KMS-11 (cell line): ENCODE measurements around the gene ZBED1.

Source experiments
- H2AFZ ChIP-seq: fragments of 200-600 bp; sonication (generic); 2 replicates; pipeline ENCODE4 v1.6.1; 2016; ENCODE audit warnings: antibody characterized with exemption, mixed run types, low read depth
- H3K27ac ChIP-seq: fragments of 200-600 bp; sonication (generic); 2 replicates; pipeline ENCODE4 v1.6.1; 2016; ENCODE audit warnings: mild to moderate bottlenecking, mixed run types
- H3K27me3 ChIP-seq: fragments of 200-600 bp; sonication (generic); 2 replicates; pipeline ENCODE4 v1.6.1; 2017; ENCODE audit warnings: mild to moderate bottlenecking, low read depth, mixed run types, moderate library complexity; ENCODE audit not compliant: insufficient read depth
- H3K36me3 ChIP-seq: fragments of 200-600 bp; sonication (generic); 2 replicates; pipeline ENCODE4 v1.6.1; 2017; ENCODE audit warnings: mild to moderate bottlenecking, mixed run types; ENCODE audit not compliant: insufficient read depth
- H3K4me1 ChIP-seq: fragments of 200-600 bp; sonication (generic); 2 replicates; pipeline ENCODE4 v1.6.1; 2016; ENCODE audit warnings: mild to moderate bottlenecking, low read depth, mixed run types; ENCODE audit not compliant: poor library complexity, severe bottlenecking
- H3K4me2 ChIP-seq: fragments of 200-600 bp; sonication (generic); 2 replicates; pipeline ENCODE4 v1.7.0; 2016; ENCODE audit warnings: mild to moderate bottlenecking, mixed run types
- H3K4me3 ChIP-seq: fragments of 200-600 bp; sonication (generic); IDR thresholded peaks from 2 replicates; pipeline ENCODE4 v1.6.1; 2017; ENCODE audit warnings: low read depth, low read length, mixed read lengths; ENCODE audit not compliant: insufficient read depth
- H3K79me2 ChIP-seq: fragments of 200-600 bp; sonication (generic); 2 replicates; pipeline ENCODE4 v1.6.1; 2016; ENCODE audit warnings: low read depth, mixed run types; ENCODE audit not compliant: insufficient read depth
- H3K9ac ChIP-seq: fragments of 200-600 bp; sonication (generic); 2 replicates; pipeline ENCODE4 v1.6.1; 2016; ENCODE audit warnings: mild to moderate bottlenecking, mixed run types
- H4K20me1 ChIP-seq: fragments of 200-600 bp; sonication (generic); 2 replicates; pipeline ENCODE4 v1.6.1; 2016; ENCODE audit warnings: mild to moderate bottlenecking, mixed run types; ENCODE audit not compliant: insufficient read depth
- TF ChIP-seq, protein P1 (sequence below): fragments of 200-600 bp; sonication (generic); conservative IDR thresholded peaks from 2 replicates; pipeline ENCODE4 v1.6.1; 2017; ENCODE audit warnings: low read depth, mild to moderate bottlenecking, antibody characterized with exemption, low read length, moderate library complexity, mixed read lengths

ZBED1 gene

DNA sequence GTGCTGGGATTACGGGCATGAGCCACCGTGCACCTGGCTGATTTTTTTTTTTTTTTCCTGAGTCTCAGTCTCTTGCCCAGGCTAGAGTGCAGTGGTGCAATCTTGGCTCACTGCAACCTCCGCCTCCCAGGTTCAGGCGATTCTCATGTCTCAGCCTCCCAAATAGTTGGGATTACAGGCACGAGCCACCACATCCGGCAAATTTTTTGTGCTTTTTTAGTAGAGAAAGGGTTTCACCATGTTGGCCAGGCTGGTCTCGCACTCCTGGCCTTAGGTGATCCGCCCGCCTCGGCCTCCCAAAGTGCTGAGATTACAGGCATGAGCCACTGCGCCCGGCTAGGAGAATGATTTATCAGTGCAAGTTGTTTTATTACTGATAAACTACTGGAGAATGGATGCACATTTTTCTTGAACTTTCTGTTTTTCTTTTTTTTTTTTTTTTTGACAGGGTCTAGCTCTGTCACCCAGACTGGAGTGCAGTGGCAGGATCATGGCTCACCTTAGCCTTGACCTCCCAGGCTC lies 39.7 kb upstream of the ZBED1 start:
- TF ChIP-seq, protein P1, sequence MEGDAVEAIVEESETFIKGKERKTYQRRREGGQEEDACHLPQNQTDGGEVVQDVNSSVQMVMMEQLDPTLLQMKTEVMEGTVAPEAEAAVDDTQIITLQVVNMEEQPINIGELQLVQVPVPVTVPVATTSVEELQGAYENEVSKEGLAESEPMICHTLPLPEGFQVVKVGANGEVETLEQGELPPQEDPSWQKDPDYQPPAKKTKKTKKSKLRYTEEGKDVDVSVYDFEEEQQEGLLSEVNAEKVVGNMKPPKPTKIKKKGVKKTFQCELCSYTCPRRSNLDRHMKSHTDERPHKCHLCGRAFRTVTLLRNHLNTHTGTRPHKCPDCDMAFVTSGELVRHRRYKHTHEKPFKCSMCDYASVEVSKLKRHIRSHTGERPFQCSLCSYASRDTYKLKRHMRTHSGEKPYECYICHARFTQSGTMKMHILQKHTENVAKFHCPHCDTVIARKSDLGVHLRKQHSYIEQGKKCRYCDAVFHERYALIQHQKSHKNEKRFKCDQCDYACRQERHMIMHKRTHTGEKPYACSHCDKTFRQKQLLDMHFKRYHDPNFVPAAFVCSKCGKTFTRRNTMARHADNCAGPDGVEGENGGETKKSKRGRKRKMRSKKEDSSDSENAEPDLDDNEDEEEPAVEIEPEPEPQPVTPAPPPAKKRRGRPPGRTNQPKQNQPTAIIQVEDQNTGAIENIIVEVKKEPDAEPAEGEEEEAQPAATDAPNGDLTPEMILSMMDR = no peak
- Histone ChIP-seq H2AFZ (no peak overlapping the region), H3K9ac (no peak overlapping the region), H3K27ac (no peak overlapping the region), H3K79me2 (no peaks in the 10 kb centered on the region), H3K27me3 (no peaks in the 10 kb centered on the region), H3K4me3 (no peak overlapping the region), H3K4me1 (no peaks in the 10 kb centered on the region), H3K36me3 (no peaks in the 10 kb centered on the region), H3K4me2 (no peak overlapping the region), H4K20me1 (no peaks in the 10 kb centered on the region)

DNA sequence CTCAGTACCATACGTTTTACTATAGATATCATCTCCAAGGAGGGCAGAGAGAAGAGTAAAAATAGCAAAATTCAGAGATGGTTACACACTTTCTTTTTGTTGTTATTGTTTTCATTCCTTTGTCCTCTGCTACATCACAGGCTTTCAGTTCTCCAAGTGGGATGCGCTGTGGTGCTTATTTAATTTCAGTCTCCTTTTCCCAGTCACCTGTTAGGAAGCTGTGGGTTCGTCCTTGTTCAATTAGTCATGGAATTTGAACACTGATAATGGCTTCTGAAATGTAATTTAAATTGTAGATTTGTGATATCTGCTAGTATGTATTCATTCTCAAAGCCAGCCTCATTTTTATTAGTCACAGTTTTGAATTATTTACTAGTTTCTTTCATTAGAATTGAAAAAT lies 38.8 kb upstream of the ZBED1 start:
- H3K27ac ChIP-seq = no peak overlapping the region
- H2AFZ ChIP-seq = no peak overlapping the region
- TF ChIP-seq, protein P1 = no peak

DNA sequence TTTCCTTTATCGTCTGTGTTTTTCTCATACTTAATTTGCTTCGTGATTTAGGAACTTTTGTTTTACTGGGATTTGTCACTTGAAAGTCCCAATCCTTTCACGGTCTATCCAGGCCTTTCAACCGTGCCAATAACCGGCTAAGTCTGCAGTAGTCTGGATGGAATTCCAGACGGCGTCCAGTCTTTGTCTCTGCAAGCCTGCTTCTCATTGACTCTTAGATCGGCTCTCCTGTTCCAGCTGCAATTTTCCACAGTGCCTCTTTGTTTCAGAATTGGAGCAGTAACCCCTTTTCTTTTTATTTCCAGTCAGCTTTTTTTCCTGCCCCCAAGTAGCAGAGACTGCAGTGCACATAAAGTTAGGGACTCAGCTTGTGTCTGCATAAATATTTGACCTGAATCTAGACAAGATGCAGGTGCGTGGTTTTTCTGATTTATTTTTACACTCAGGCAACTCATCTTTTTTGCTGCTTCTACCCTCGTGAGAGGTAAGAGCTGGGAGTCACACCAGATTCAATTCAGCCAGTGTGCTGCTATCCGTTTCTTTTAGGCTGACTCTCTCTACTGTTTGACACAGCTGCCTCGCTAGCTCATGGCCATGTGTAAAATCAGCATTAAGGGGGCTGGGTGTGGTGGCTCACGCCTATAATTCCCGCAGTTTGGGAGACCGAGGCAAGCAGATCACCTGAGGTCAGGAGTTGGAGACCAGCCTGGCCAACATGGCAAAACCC lies 37.4 kb upstream of the ZBED1 start:
- Histone ChIP-seq H3K79me2 (no peaks in the 10 kb centered on the region), H3K27ac (no peak overlapping the region), H3K36me3 (no peaks in the 10 kb centered on the region), H3K9ac (no peak overlapping the region), H3K4me1 (no peaks in the 10 kb centered on the region), H3K27me3 (no peaks in the 10 kb centered on the region), H3K4me3 (no peak overlapping the region), H4K20me1 (no peaks in the 10 kb centered on the region), H2AFZ (no peak overlapping the region), H3K4me2 (no peak overlapping the region)
- TF ChIP-seq, protein P1 = no peak

More for the DNA sequence above, 38.8 kb upstream of the ZBED1 start:
- Histone ChIP-seq H3K9ac (no peak overlapping the region), H3K4me2 (no peak overlapping the region), H3K4me1 (no peaks in the 10 kb centered on the region), H4K20me1 (no peaks in the 10 kb centered on the region), H3K36me3 (no peaks in the 10 kb centered on the region), H3K79me2 (no peaks in the 10 kb centered on the region), H3K4me3 (no peak overlapping the region), H3K27me3 (no peaks in the 10 kb centered on the region)

DNA sequence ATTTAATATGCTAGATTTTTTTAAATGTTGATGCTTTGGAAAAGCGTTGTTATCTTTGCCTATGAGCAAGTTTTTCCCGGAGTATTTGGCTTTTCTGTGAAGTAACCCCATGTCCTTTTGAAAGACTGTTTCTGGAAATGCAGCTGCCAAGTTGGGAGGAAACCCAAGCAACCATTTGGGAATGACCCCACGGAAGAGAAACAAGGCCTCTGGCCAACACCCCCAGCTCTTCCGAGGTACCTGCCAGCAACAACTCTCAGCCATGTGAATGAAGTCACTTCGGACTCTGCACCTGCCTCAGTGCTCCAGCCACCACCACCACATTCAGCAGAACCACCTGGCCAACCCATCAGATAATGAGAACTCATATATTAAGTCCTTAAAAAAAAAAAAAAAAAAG lies 36.2 kb upstream of the ZBED1 start:
- TF ChIP-seq, protein P1 = no peak

More for the DNA sequence above, 36.2 kb upstream of the ZBED1 start:
- Histone ChIP-seq H4K20me1 (no peaks in the 10 kb centered on the region), H3K27me3 (no peaks in the 10 kb centered on the region), H3K9ac (no peak overlapping the region), H3K79me2 (no peaks in the 10 kb centered on the region), H3K4me2 (no peak overlapping the region), H3K4me1 (no peaks in the 10 kb centered on the region), H2AFZ (no peak overlapping the region), H3K4me3 (no peak overlapping the region), H3K27ac (no peak overlapping the region), H3K36me3 (no peaks in the 10 kb centered on the region)
